Aorta (tissue), 5 donors: ENCODE measurements around the gene RHNO1. TPM values are rescaled to one million over a fixed set of nuclear protein-coding genes. Genes with fewer than 3 reads are reported as not detected.

Source experiments
- ATAC-seq: fragments of 200-7000 bp; cut with Tn5 transposase; one replicate; pipeline ENCODE4 v1.9.1; 2022; ENCODE audit warnings: moderate library complexity; ENCODE audit not compliant: low FRiP score
- DNase-seq, 2 donors: peaks; one replicate each; pipeline ENCODE4 v3.0.0-alpha.2; 2020
- H3K27ac ChIP-seq, 2 donors: one replicate each; pipeline ENCODE4 v1.5.1; 2013; ENCODE audit warnings: low read length in 2 of 2, mild to moderate bottlenecking in 2 of 2, moderate library complexity in 2 of 2, control low read depth in 1 of 2, inconsistent platforms in 1 of 2, low read depth in 1 of 2
- H3K27me3 ChIP-seq, 2 donors: one replicate each; pipeline ENCODE4 v1.6.1; 2013; ENCODE audit warnings: control low read depth in 1 of 2, low read length in 1 of 2, mild to moderate bottlenecking in 1 of 2, moderate library complexity in 1 of 2; ENCODE audit not compliant: insufficient read depth in 2 of 2, control insufficient read depth in 1 of 2
- H3K36me3 ChIP-seq, 2 donors: one replicate each; pipeline ENCODE4 v1.6.1; 2013; ENCODE audit warnings: control low read depth in 1 of 2, low read length in 1 of 2, mild to moderate bottlenecking in 1 of 2; ENCODE audit not compliant: insufficient read depth in 2 of 2, control insufficient read depth in 1 of 2
- H3K4me1 ChIP-seq, 2 donors: one replicate each; pipeline ENCODE4 v1.6.1; 2013; ENCODE audit warnings: low read length in 2 of 2, control low read depth in 1 of 2, mild to moderate bottlenecking in 1 of 2, moderate library complexity in 1 of 2; ENCODE audit not compliant: insufficient read depth in 2 of 2, control insufficient read depth in 1 of 2
- H3K4me3 ChIP-seq, 2 donors: one replicate each; pipeline ENCODE4 v1.5.1; 2013; ENCODE audit warnings: low read length in 2 of 2, control low read depth in 1 of 2, mild to moderate bottlenecking in 1 of 2
- H3K9me3 ChIP-seq: one replicate; pipeline ENCODE4 v1.6.1; 2013; ENCODE audit warnings: mild to moderate bottlenecking, low read length; ENCODE audit not compliant: control insufficient read depth
- WGBS, 2 donors: extraction: QIAGEN DNeasy Blood & Tissue Kit; methylation state at CpG; one replicate each; pipeline ENCODE4 v1.1.7; 2013; 5-methylcytosine and 5-hydroxymethylcytosine counted together
- intact Hi-C, 2 donors: fragments of 100-400 bp; cut with DNase I; formaldehyde crosslinking; loops; one replicate each; pipeline versions ENCODE4 v1.14.2 to v1.15.0; 2022
- polyA plus RNA-seq, 2 donors: library from polyadenylated mRNA; stranded (reverse); fragments of 200-250 nt; gene quantifications; one replicate each; pipeline ENCODE4 v1.2.3, GENCODE V29; 2013
- total RNA-seq, 2 donors: library from RNA; stranded (reverse); fragmentation: NEBNext Ultra II Directional; extraction: Animal tissue kit (Norgen Biotek cat#: 25700); gene quantifications; one replicate each; pipeline ENCODE4 v1.2.1, GENCODE V29; 2021
- donor health status: healthy with polysubstance abuse.
- donor health status: Bipolar disorder and iron deficiency.
- donor health status: DM: no; HTN: no; CAD: no.
- donor health status: DM: no; HTN: no; CAD: no.
- donor health status: DM: yes; HTN: yes; CAD: no.

The RHNO1 gene
- total and polyA plus RNA-seq, 4 donors, result 5.0 to 12.5 (median 9.7) TPM

DNA sequence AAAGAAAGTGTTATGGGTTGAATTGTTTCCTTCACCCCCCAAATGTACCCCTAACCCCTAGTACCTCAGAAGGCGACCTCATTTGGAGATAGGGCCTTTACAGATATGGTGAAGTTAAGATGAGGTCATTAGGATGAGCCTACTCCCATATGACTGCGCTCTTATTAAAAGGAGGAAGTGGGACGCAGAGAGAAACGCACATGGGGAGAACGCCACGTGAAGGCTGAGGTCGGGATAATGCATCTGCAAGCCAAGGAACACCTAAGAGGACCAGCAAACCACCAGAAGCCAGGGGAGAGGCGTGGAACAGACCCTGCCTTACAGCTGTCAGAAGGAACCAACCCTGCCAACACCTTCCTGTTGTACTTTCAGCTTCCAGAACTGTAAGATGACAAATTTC, 40.4 kb upstream of the RHNO1 start:
- no peak overlapping the region for H3K4me3 ChIP-seq
- ATAC-seq, result no peak
- no peaks in the 10 kb centered on the region for H3K4me1 ChIP-seq
- 88 to 89% methylated on average over 8 of the region's 8 CpGs for WGBS, 2 donors
- DNase-seq, result no peak
- no peaks in the 10 kb centered on the region for H3K27me3 ChIP-seq
- intact Hi-C loops, result no loop called here
- no peaks in the 10 kb centered on the region for H3K36me3 ChIP-seq
- no peaks in the 10 kb centered on the region for H3K9me3 ChIP-seq
- no peak overlapping the region for H3K27ac ChIP-seq

- intact Hi-C loops, result no loop called here
- ATAC-seq, result no peak
- WGBS, 2 donors, result 29 to 33% methylated on average over 9 of the region's 9 CpGs
Measured at GRCh38 chr12:2841056-2841650, 35.9 kb upstream of the RHNO1 start.

GRCh38 chr12:2842948-2843347, 34.1 kb upstream of the RHNO1 start:
- intact Hi-C loops, result no loop called here
- Histone ChIP-seq H3K36me3 (no peaks in the 10 kb centered on the region), H3K9me3 (no peaks in the 10 kb centered on the region), H3K4me1 (no peaks in the 10 kb centered on the region), H3K27ac (no peak overlapping the region), H3K27me3 (no peaks in the 10 kb centered on the region), H3K4me3 (no peak overlapping the region)
- DNase-seq (no peak), ATAC-seq (peak; percentile 49)
- 33 to 49% methylated on average over 5 of the region's 5 CpGs for WGBS, 2 donors

More at GRCh38 chr12:2841056-2841650, 35.9 kb upstream of the RHNO1 start:
- Histone ChIP-seq H3K4me3 (no peak overlapping the region), H3K36me3 (no peaks in the 10 kb centered on the region), H3K27ac (no peak overlapping the region), H3K4me1 (no peaks in the 10 kb centered on the region), H3K9me3 (no peaks in the 10 kb centered on the region), H3K27me3 (no peaks in the 10 kb centered on the region)
- no peak for DNase-seq

GRCh38 chr12:2844786-2845185, 32.2 kb upstream of the RHNO1 start:
- DNase-seq (no peak), ATAC-seq (no peak)
- intact Hi-C loops, result no loop called here
- WGBS, 2 donors, result 84 to 85% methylated on average over 9 of the region's 9 CpGs
- Histone ChIP-seq H3K4me3 (no peak overlapping the region), H3K27me3 (no peaks in the 10 kb centered on the region), H3K9me3 (no peaks in the 10 kb centered on the region), H3K27ac (no peak overlapping the region), H3K4me1 (no peaks in the 10 kb centered on the region), H3K36me3 (no peaks in the 10 kb centered on the region)

- Histone ChIP-seq H3K27ac (no peak overlapping the region), H3K9me3 (no peaks in the 10 kb centered on the region), H3K36me3 (no peaks in the 10 kb centered on the region), H3K4me3 (no peak overlapping the region), H3K27me3 (no peaks in the 10 kb centered on the region), H3K4me1 (no peaks in the 10 kb centered on the region)
- no peak for DNase-seq
- WGBS, 2 donors, result 50 to 54% methylated on average over 6 of the region's 6 CpGs
- no peak for ATAC-seq
- intact Hi-C loops, result no loop called here
Measured at GRCh38 chr12:2845280-2845679, 31.7 kb upstream of the RHNO1 start.

DNA sequence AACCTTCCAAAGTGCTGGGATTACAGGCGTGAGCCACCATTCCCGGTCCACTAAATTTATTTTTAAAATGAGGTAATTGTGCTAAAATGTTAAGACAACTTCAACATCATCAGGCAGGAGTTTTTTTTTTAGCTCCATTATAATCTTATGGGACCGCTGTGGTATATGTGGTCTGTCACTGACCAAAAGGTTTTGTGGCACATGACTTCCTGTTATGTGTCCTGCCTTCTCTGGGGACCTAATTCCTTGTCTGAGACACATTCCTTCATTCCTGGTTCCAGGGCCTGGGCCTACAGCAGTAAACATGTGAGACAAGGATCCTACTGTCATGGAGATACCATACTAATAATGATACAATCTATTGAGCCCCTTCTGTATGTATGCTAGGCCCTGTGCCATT, 25.1 kb upstream of the RHNO1 start:
- 94 to 97% methylated on average over 3 of the region's 3 CpGs for WGBS, 2 donors
- intact Hi-C loops, result loop anchor here in 1 of 2 donors (5.0 kb wide), 2 partner anchors 90 to 185 kb away; no protein-coding TSS in a partner anchor
- Histone ChIP-seq H3K9me3 (no peaks in the 10 kb centered on the region), H3K36me3 (no peaks in the 10 kb centered on the region), H3K4me1 (no peaks in the 10 kb centered on the region), H3K4me3 (no peak overlapping the region), H3K27ac (no peak overlapping the region), H3K27me3 (no peaks in the 10 kb centered on the region)
- ATAC-seq (no peak), DNase-seq (no peak)

- peak; percentile 88 to 95 for DNase-seq
- Histone ChIP-seq H3K9me3 (no peaks in the 10 kb centered on the region), H3K27ac (no peak overlapping the region), H3K4me3 (no peak overlapping the region), H3K36me3 (no peaks in the 10 kb centered on the region), H3K4me1 (no peaks in the 10 kb centered on the region), H3K27me3 (no peaks in the 10 kb centered on the region)
- peak; percentile 90 for ATAC-seq
- WGBS, 2 donors, result 13% methylated on average over 11 of the region's 11 CpGs
- intact Hi-C loops, result loop anchor here in 1 of 2 donors (5.0 kb wide), 2 partner anchors 89 to 184 kb away; no protein-coding TSS in a partner anchor
Measured at GRCh38 chr12:2853626-2854025, 23.4 kb upstream of the RHNO1 start.

DNA sequence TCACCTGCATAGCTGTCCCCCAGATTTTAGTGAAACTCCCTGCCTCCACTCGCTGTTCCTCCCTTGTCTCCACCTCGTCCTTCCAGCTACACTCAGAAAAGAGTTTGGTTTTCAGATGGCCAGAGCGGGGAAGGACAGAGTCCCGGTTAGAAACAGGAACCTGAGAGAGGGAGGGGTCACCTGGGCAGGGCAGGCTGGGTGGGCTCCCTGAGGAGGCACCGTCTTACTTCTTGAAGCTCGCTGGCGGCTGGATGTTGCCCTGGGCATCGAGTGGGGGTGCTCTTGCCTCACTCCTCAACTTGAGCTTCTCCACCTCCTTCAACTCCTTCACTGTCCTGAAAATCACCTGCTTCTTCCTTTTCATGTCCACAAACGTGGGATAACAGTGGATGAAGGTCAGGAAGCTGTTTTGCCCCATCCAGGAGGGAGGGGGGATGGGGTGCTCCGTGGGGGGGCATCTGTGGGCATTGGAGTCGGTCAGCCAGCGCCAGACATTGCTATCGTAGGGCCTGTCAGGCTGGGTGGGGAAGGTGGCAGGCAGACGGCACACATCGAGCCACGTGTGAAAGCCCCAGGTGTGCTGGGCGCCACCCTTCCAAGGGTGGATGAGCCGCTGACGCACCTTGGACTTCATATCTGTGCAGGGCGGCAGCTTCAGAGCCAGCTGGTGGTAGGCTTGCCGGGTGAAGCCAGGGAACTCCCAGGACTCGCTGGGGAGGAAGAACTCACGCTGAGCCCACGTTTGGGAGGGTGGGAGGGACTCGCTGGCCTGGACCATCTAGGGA, 22.2 kb upstream of the RHNO1 start:
- Histone ChIP-seq H3K4me3 (no peak overlapping the region), H3K27me3 (no peaks in the 10 kb centered on the region), H3K36me3 (no peaks in the 10 kb centered on the region), H3K27ac (no peak overlapping the region), H3K9me3 (no peaks in the 10 kb centered on the region), H3K4me1 (no peaks in the 10 kb centered on the region)
- DNase-seq (no peak), ATAC-seq (no peak)
- 90 to 93% methylated on average over 25 of the region's 25 CpGs for WGBS, 2 donors
- intact Hi-C loops, result loop anchor here (5.0 kb wide), 2 partner anchors 87 to 182 kb away; no protein-coding TSS in a partner anchor

DNA sequence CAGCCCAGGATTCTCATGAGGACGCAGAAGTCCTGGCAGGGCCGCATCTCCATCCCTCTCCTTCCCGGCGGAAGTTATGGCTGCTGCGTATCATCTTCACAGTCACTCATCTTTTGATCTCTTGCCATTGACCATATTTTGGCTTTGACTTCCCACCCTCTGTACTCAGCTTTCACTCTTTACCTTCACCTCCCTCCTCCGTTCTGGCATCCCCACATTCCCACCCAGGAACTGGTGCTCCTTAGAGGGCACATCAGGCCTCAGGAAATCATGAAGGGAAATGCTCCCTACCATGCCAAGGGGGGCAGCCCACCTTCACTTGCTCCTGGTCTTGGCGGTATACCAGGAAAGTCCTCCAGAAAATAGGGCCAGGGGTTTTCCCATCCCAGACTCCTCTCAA, 21.5 kb upstream of the RHNO1 start:
- Histone ChIP-seq H3K27me3 (no peaks in the 10 kb centered on the region), H3K36me3 (no peaks in the 10 kb centered on the region), H3K27ac (no peak overlapping the region), H3K4me1 (no peaks in the 10 kb centered on the region), H3K9me3 (no peaks in the 10 kb centered on the region), H3K4me3 (no peak overlapping the region)
- DNase-seq, result no peak
- WGBS, 2 donors, result 87 to 93% methylated on average over 7 of the region's 7 CpGs
- intact Hi-C loops, result loop anchor here in 1 of 2 donors (5.0 kb wide), 1 partner anchor 182 kb away; no protein-coding TSS in a partner anchor
- no peak for ATAC-seq
